HG02759 (cell line): Measurements from ENCODE around the gene ZNF331.
"Not testable (repeated sequence)": the region's sequence is repeated elsewhere in the genome, so short reads cannot be mapped to it uniquely, and the experiment has no call there.

ENCODE experiments used
- ATAC-seq: cut with Tn5 transposase; IDR thresholded peaks from one replicate; pipeline ENCODE4 v1.9.1; 2021; ENCODE audit warnings: mild to moderate bottlenecking, moderate library complexity; ENCODE audit not compliant: unreplicated experiment

Gene ZNF331

DNA sequence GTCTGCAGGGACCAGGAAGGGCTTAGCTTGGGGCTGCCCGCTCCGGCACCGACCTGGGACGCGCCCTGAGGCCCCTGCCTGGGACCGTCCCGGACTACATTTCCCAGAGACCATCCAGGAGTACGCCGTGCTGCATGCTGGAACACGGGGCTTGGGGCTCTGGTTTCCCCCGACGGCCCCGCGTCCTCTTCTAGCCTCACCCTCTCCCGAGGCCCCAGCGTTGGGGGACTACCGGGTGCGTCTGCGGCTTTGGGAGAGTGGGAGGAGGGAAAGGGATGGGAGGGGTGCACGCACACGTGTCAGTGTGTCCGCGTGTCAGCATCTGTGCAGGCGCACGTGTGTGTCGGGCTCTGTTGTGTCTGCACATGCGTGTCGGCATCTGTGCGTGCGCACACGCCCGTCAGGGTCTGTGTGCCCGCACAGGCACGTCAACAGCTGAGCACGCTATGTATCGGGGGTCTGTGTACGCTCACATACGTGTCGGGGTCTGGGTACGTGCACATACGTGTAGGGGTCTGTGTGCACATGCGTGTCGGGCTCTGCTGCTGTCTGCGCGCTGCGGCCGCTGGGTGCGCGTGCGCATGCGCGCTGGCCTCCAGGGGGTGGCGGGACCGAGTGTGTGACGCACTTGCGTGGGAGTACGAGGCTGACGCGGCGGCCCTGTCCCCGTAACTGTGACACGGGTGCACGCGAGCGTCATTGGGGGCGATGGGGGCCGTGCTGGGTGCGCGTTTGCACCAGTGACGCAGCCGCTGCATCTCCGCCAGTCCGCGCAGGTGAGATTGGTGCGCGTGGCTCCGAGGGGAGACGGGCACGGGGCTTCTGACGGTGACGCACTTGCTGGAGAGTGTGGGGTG is at the start of gene ZNF331:
ZNF331 (plus strand) TSS at position 625 of the 857 bp plus-strand sequence. CDS start 31,232 bp downstream, outside the sequence.
- ATAC-seq = peak; percentile 78

DNA sequence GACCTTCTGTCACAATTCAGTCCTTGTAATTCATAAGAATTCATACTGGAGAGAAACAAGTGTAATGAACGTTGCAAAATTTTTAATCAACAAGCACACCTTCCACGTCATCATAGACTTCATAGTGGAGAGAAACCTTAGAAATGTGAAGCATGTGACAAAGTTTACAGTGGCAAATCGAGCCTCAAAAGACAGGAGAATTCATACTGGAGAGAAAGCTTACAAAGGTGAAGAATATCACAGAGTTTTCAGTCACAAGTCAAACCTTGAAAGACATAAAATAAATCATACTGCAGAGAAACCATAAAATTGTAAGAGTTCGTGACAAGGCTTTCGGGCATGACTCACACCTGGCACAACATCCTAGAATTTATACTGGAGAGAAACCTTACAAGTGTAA is 45.8 kb upstream of the ZNF331 start:
- no peak for ATAC-seq

DNA sequence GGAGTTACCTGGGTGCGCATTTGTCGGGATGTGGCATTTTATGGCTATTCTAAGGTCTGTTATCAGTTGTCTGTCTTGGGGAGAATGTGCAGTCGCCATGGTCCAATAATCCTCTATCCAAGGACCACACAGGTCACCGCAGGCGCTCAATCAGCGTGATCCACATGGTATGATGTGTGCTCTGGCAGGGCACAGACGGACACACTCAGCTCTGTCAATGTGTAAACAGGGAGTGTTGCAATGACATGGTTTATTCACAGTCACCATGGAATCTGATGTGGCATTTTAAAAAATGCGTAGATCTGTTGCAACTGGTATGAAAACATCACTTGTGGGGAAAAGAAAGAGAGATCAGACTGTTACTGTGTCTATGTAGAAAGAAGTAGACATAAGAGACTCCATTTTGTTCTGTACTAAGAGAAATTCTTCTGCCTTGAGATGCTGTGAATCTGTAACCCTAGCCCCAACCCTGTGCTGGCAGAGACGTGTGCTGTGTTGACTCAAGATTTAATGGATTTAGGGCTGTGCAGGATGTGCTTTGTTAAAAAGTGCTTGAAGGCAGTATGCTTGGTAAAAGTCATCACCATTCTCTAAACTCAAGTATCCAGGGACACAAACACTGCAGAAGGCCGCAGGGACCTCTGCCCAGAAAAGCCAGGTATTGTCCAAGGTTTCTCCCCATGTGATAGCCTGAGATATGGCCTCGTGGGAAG is 40.5 kb upstream of the ZNF331 start:
- ATAC-seq = not testable (repeated sequence)

DNA sequence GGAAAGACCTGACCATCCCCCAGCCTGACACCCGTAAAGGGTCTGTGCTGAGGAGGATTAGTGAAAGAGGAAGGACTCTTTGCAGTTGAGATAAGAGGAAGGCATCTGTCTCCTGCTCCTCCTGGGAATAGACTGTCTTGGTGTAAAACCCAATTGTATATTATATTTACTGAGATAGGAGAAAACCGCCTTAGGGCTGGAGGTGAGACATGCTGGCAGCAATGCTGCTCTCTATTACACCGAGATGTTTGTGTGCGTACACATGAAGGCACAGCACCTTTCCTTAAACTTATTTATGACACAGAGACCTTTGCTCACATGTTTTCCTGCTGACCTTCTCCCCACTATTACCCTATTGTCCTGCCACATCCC is 39.9 kb upstream of the ZNF331 start:
- ATAC-seq = not testable (repeated sequence)

GRCh38 chr19:53503151-53503550 is 34.8 kb upstream of the ZNF331 start:
- ATAC-seq = not testable (repeated sequence)

DNA sequence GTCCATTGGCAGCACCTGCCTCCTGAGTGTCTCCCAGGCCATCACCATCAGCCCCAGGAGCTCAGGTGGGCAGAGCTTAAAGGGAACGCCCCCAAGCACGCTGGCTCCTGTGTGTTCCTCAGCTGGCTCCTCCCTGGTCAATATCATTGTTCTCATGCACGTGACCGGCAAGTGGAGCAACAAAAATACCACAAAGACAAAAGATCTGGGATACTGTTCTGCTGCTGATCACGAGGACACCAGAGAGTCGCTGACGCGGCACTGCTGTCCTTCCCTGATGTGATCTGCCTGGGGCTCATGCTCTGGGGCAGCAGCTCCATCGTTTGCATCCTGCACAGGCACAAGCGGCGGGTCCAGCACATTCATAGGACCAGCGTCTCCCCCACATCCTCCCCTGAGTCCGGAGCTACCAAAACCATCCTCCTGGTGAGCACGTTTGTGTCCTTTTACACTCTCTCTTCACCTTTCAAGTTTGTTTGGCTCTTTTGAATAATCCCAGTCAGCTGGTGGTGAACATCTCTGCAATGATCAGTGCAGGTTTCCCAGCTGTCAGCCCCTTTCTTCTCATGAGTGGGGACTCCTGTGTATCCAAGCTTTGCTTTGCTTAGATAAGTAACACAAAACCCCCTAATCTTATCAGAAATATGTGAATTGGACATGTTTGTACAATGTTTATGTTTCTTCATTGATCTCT is 34.1 kb upstream of the ZNF331 start:
- ATAC-seq = not testable (repeated sequence)

DNA sequence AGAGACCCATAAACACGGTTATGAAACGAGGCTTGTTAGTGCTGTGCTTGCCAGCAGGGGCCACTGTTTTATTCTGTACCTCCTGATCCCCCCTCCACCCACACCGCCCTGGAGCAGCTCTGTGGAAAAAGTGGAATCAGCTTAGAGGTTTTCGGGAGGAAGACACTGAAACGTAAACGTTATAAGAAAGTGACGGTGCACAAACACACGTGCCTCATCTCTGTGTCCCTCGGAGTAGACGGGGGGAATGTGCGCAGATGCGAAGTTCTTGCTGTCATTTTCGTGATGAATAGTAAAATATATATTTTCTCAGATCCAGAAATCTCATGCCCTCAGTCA is 33.6 kb upstream of the ZNF331 start:
- not testable (repeated sequence) for ATAC-seq

GRCh38 chr19:53504885-53505284 is 33.1 kb upstream of the ZNF331 start:
- ATAC-seq = no peak

DNA sequence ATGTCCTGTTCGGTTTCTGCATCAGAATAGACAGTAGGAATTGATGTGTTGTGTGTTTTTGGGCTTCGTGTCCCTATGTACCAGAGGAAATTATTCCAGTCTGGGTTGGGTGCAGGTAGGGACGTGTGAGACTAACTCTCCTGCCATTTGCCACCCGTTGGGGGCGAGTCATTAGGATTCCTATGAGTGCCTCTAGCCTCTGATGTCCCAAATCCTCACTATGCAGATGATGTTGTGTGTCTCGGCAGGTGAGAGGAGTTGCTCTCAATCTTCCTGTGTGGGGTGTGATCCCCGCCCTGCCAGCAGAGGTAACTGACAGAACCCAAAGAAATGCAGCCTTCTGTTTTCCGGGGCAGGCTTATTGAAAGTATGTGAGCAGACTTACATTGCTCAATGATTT is 31.2 kb upstream of the ZNF331 start:
- no peak for ATAC-seq

- no peak for ATAC-seq
Measured at GRCh38 chr19:53507523-53508442, 30.2 kb upstream of the ZNF331 start.

- ATAC-seq = no peak
Measured at GRCh38 chr19:53509443-53509842, 28.5 kb upstream of the ZNF331 start.

DNA sequence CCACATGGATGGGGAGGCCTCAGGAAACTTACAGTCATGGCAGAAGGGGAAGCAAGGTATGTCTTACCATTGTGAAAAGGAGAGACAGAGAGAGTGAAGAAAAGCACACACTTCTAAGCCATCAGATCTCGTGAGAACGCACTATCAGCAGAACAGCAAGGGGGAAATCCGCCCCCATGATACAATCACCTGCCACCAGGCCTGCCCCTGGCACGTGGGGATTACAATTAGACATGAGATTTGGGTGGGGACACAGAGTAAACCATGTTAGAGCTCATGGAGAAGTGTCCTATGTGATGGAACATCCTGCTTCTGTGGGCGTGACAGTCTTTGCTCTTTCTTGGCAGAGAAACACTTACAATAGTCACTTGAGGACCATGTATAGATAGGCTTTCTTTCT is 28.1 kb upstream of the ZNF331 start:
- no peak for ATAC-seq

GRCh38 chr19:53511357-53511756 is 26.6 kb upstream of the ZNF331 start:
- ATAC-seq = no peak

DNA sequence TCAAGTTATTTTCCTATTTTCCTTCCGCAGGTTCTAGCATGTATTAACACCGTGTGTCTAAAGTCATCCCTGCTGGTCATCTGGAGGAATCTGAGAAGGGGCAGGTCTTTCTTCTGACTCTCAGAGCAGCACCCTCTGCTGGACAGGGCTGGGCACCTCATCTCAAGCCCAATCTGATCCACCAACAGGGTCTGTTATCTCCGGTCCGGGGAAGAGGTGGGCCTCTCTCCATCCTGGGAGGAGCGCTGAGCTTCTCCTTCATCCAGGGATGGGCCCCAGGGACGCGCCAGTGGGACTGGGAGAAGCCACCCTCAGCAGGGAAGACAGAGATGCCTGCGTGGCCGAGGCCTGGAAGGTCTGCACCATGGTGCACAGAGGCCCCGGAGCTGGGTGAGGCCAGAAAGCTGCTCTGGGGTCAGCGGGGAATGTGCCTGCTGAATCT is 26.0 kb upstream of the ZNF331 start:
- ATAC-seq = no peak

- not testable (repeated sequence) for ATAC-seq
Measured at GRCh38 chr19:53515047-53515446, 22.9 kb upstream of the ZNF331 start.

DNA sequence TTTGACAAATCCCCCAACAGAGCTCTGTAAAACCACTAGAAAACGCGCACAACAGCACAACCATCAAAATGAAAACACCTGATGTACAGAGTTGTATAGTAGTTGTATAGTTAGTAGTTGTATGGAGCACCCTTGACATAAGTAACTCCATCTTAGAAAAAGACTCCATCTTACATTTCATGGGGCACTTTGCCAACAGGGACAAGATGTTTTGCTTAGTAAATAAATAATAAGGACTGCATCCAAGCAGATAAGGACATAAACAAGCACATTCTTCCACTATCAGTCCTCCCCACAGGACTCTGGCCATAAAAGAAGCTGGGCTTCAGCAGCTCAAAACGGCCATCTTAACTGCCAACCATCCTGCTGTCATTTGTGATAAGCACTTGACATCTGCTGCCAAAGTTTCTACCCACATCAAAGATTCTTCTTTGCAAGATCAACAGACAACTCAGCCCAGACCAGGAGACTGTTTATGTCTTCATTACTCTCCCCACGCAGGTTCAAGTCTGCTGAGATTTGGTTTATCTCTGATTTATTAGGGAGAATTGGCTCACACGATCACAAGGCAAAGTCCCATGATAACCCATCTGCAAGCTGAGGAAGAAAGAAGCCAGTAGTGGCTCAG is 20.7 kb upstream of the ZNF331 start:
- ATAC-seq = no peak

DNA sequence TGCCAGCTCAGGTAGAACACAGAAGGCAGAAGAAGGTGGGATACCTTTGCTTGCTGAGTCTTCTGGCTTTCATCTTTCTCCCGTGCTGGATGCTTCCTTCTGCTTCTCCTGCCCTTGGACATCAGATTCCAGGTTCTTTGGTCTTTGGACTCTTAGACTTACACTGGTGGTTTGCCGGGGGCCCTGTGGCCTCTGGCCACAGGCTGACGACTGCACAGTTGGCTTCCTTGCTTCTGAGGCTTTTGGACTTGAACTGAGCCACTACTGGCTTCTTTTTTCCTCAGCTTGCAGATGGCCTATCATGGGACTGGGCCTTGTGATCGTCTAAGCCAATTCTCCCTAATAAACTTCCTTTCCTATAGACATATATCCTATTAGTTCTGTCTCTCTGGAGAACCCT is 19.8 kb upstream of the ZNF331 start:
- ATAC-seq = no peak

GRCh38 chr19:53518716-53519115 is 19.2 kb upstream of the ZNF331 start:
- no peak for ATAC-seq

DNA sequence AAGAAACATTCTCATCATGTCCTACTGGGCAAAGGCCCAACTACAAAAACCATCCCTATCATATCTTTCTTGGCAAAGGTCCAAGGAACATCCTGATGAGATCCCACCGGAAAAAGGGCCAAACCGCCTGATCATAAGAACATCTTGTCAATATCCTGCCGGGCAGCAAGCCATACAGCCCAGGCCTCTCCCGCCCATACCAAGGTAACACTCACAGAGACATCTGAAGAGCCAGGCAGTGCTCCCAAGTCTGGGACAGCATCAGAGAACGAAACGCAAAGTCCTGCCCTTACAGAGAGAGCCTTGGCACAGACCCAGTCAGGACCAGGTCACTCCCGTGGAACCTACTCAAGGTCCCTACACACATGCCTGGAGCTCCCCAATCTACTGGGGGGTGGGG is 18.5 kb upstream of the ZNF331 start:
- no peak for ATAC-seq

GRCh38 chr19:53520163-53520546 is 17.8 kb upstream of the ZNF331 start:
- ATAC-seq = no peak
